GM18526 (cell line): Measurements from ENCODE around the gene LRP1B.

Experiments used
- POLR2A ChIP-seq: IDR thresholded peaks from 3 replicates; pipeline ENCODE4 v1.6.1; 2011; ENCODE audit not compliant: insufficient read length; ENCODE audit errors: extremely low read depth

The LRP1B gene

GRCh38 chr2:141464995-141465394, 665.8 kb downstream of the LRP1B start:
- no peak for TF ChIP-seq POLR2A

GRCh38 chr2:141458351-141458750, 672.5 kb downstream of the LRP1B start:
- TF ChIP-seq POLR2A = no peak

DNA sequence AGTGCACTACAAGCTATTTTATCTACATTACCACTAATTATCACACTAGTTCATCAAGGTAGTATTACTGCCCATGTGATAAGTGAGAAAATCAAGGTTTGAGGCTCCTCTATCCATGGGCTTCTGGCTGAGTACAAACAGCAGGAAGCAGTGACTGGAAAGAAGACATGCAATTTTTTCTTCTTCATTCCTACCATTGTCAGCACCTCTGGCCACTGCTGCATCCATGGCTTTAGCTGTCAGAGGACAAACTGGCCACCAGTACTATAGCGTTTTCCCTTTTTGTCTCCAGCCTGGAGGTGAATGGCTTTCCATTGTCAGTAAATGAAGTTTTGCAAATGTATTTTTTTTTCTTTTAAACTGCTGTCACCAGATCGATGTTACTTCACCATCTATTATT, 674.9 kb downstream of the LRP1B start:
- TF ChIP-seq POLR2A = no peak

- no peak for TF ChIP-seq POLR2A
These were observed 675.5 kb downstream of the LRP1B start for GRCh38 chr2:141455211-141455826.

DNA sequence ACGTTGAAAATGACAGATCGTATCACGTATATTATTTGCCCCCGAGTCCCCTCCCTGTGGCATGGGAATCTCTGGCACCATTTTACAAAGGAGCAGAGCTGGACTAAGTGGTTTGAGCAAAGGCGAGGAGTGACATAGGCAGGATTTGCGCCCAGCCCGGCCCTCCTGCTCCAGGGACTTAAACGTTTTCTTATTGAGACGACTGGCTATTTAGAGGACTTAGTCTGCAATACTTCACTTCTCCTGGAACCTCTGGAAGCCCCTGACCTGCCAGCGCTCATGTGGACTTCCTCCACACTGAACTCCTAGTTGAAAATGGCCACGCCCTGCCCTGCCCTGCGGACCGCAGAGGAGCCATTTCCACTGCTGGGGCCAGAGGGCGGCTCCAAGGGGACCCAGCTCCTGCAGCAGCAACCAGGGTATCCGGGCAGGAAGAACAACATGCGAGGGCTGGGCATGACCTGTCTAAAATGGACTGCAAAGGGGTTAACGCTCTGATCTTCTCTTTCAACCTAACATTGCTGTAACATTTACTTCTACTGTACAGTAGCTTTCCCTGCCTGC, 690.7 kb downstream of the LRP1B start:
- no peak for TF ChIP-seq POLR2A

DNA sequence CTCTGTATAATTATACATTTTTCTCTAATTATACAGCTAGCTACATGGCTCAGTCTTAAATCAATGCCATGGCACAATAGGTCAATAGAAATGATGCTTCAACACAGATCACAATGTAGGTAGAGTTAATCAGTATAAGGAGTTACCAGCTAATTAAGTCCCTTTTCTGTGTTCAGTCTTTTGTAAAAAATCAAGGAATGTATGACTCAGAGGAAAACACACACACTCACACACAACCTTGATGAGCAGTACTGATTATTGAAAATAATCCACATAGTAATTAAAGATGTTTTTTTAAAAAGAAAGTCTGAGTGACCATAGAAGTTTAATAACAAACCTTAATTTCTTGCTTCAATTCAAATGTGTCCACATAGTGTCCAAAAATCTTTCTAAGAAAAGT, 691.3 kb downstream of the LRP1B start:
- TF ChIP-seq POLR2A = no peak

- no peak for TF ChIP-seq POLR2A
These were observed 692.3 kb downstream of the LRP1B start for GRCh38 chr2:141438536-141438935.

DNA sequence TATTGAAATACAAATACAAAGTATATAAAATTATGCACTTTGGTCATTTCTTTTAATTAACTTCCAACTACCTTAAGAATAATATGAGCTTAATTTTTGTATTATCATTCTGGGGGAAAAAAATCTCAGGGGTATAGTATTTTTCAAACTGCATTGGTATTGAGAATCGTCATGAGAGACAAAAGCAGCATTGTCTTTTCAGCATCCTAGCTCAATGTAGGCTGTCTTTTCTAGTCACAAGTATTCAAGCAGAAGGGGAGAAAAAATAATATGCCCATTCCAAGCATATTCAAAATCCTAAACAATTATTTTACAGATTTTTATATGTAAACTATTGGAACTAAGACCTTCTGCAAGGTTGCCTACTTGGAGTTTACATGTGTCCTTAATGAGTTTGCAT, 693.3 kb downstream of the LRP1B start:
- no peak for TF ChIP-seq POLR2A

DNA sequence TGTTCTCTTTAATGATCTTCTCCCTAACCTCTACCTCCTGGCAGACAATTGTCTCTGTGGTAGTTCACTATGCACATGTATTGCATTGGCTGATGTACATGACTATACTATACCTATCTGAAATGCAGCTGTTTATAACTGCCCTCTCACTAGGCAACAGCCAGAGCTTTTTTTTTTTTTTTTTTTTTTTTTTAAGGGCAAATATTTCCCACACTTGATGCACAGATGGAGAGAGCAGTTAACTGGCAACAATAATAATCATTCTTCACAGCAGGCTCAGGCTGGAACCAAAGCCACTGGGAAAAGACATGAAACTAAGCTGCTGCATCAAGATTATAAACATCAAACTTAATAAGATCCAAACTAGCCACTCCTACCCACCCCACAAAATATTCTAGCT, 707.7 kb downstream of the LRP1B start:
- TF ChIP-seq POLR2A = no peak

DNA sequence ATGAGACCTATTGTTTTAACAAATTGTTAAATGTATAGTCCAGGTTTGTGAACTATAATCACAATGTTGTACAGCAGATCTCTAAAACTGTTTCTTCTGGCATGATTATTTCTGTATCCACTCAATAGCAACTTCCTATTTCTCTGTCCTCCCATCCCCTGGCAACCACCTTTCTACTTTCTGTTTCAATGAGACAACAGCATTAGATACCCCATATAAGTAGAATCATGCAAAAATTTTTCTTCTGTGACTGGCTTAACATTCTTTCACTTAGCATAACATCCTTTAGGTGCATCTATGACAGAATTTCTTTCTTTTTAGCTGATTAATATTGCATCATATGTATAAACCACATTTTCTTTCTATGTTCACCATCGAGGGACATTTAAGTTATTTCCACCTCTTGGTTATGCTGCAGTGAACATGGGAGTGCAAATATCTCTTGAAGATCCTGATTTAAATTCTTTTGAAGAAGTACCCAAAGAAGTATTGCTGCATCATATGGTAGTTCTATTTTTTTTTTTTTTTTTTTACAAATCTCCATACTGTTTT, 713.5 kb downstream of the LRP1B start:
- no peak for TF ChIP-seq POLR2A

DNA sequence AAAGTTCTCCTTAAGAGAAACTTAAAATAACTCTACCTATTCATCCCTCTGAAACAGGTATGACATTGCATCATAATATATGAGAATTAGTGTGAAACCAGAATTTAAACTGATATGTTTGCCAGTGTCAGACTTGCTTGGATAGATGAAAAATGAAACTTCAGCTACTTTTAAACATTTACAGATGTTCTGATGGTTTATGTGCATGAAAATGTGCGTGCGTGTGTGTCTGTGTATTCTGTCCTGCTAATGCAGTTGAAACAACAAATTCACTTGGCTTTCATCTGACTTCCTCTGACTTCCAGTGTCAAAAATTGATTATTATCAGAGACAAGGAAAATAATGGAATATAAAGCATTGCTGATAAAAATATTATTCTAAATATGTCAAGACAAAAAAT, 719.4 kb downstream of the LRP1B start:
- TF ChIP-seq POLR2A = no peak

DNA sequence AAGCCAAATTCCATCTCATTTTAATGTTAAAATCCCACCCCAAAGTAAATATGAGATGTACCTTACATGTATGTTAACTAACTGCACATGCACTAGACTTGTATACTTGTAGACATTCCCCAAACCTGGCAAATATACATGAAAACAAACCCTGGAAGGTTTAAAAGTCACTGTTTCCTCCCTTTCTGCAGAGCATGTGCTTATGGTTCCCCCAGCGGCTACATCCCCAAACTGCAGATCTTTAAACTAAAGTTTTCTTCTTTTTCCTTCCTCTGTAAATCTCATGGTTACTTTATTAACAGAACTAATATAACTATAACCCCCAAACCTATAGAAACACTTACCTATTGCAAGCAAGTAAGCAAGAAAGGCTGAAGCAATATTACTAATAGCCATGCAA, 731.5 kb downstream of the LRP1B start:
- TF ChIP-seq POLR2A = no peak

DNA sequence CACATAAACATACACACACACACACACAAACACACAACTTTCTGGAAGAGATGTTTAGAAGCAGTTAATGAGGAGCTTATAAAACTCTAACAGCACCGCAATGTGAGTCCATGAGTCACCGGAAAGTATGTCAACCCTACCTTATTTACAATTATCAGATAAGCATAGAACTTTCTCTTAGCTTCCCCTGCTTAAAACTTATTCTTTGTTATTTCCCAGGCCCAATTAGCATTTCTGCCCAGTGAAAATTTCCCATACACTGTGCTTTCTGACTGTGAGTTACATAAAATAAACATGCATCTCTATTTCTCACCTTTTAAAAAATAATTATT, 737.6 kb downstream of the LRP1B start:
- TF ChIP-seq POLR2A = no peak

DNA sequence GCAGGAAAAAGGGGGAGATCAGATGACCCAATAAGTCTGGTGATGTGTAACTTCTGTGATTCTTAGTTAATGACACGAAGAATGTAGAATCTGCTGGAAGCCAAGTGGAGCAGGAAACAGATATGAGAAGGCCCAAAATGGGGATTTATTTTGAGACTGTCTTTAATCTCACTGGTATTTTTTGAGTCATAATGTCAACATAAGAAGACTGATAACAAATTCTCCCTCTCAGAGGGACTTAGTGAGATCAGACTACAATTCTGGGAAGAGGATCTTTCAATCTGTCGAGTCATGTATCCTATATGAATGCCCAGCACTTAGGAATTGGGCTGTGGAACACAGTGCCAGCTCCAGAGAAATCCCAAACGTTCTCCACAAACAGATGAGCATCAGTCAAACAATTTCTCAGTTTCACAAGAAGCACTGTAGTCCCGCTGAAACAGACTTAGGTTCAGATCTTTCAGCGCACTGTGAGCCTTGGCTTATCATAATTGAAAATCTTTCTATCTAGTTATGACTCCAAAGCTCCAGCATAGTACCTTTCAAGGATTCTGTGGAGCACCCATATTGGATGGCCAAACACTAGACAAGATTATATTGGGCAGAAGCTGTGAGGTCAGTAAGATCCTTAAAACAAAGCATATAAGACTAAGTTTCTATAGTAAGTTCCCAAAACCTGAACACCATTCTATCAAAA, 738.2 kb downstream of the LRP1B start:
- TF ChIP-seq POLR2A = no peak

GRCh38 chr2:141386168-141386567, 744.6 kb downstream of the LRP1B start:
- no peak for TF ChIP-seq POLR2A

DNA sequence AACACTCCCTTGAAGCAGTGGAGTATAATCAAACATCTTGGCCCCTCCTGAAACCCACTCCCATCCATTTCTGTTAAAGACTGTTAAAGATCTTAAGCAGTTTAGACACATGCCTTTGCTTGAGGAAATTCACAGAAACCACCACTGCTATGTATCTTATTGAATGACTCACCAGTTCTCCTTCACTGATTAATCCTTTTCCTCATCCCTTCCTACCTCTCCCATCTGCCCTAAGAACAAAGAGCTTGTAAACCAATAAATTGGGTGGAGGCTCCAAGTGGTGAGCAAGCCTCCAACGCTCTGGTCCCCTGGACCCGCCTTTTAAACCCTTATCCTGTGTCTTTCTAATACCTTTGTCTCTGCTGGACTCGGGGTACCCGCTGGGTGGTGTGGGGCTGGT, 746.1 kb downstream of the LRP1B start:
- no peak for TF ChIP-seq POLR2A

DNA sequence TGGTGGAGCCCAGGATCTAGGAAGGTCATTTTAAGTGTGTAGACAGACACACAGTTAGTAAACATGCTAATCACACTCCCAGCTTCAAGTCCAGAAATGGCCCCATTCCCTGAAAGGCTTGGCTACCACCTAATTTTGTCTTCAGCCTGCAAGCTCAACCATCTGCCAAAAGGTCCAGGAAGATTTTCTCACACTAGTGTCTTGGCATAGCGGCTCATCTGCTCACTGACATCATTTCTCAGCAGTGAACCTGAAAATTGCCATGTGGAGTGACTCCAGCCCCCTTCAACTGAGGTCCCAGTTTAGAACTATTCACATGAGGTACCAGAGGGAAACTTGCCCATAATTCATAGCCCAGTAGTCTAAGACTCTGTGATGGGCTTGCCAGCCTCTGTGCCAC, 748.9 kb downstream of the LRP1B start:
- no peak for TF ChIP-seq POLR2A
